OCI-LY1 (cell line): ENCODE data around the gene ZBED5.

Experiments
- H2AFZ ChIP-seq: fragments of 200-600 bp; sonication (generic), shearing (Covaris generic); 2 replicates; pipeline ENCODE4 v1.6.0; 2014; ENCODE audit warnings: antibody characterized with exemption, mild to moderate bottlenecking, low read length
- H3F3A ChIP-seq: fragments of 200-600 bp; sonication (generic), shearing (Covaris generic); 2 replicates; pipeline ENCODE4 v1.6.0; 2014; ENCODE audit warnings: mild to moderate bottlenecking, antibody characterized with exemption, low read length, moderate library complexity; ENCODE audit not compliant: insufficient read depth
- H3K27ac ChIP-seq: fragments of 200-600 bp; sonication (generic); 2 replicates; pipeline ENCODE4 v1.5.1; 2014; ENCODE audit warnings: low read length, mixed run types, mild to moderate bottlenecking, low read depth; ENCODE audit not compliant: poor library complexity, severe bottlenecking
- H3K27me3 ChIP-seq: fragments of 200-600 bp; sonication (generic); 2 replicates; pipeline ENCODE4 v1.6.0; 2014; ENCODE audit warnings: antibody characterized with exemption, mild to moderate bottlenecking, low read length, moderate library complexity; ENCODE audit not compliant: insufficient read depth
- H3K36me3 ChIP-seq: fragments of 200-600 bp; sonication (generic); 2 replicates; pipeline ENCODE4 v1.6.1; 2014; ENCODE audit warnings: mild to moderate bottlenecking, antibody characterized with exemption, low read length, moderate library complexity, mixed read lengths; ENCODE audit not compliant: insufficient read depth
- H3K4me1 ChIP-seq: fragments of 200-600 bp; sonication (generic); 2 replicates; pipeline ENCODE4 v1.5.1; 2014; ENCODE audit warnings: mild to moderate bottlenecking, low read length, moderate library complexity; ENCODE audit not compliant: insufficient read depth, severe bottlenecking
- H3K4me2 ChIP-seq: fragments of 200-600 bp; sonication (generic), shearing (Covaris generic); 2 replicates; pipeline ENCODE4 v1.6.1; 2014; ENCODE audit warnings: low read length
- H3K4me3 ChIP-seq: fragments of 200-600 bp; sonication (generic); 2 replicates; pipeline ENCODE4 v1.5.1; 2014; ENCODE audit warnings: low read length, low read depth, mild to moderate bottlenecking, mixed read lengths; ENCODE audit not compliant: poor library complexity, severe bottlenecking
- H3K79me2 ChIP-seq: fragments of 200-600 bp; shearing (Covaris generic); 2 replicates; pipeline ENCODE4 v1.6.1; 2016; ENCODE audit warnings: mixed run types, low read length, mixed read lengths; ENCODE audit not compliant: insufficient read depth
- H3K9ac ChIP-seq: fragments of 200-600 bp; sonication (generic), shearing (Covaris generic); 2 replicates; pipeline ENCODE4 v1.6.1; 2014; ENCODE audit warnings: mild to moderate bottlenecking, low read length, mixed read lengths
- H3K9me2 ChIP-seq: fragments of 200-600 bp; sonication (generic), shearing (Covaris generic); 2 replicates; pipeline ENCODE4 v1.6.1; 2014; ENCODE audit warnings: low read depth, mild to moderate bottlenecking, low read length, mixed read lengths
- H3K9me3 ChIP-seq: fragments of 200-600 bp; shearing (Covaris generic); 2 replicates; pipeline ENCODE4 v1.6.1; 2014; ENCODE audit warnings: low read length, mixed read lengths
- H4K20me1 ChIP-seq: fragments of 200-600 bp; sonication (generic), shearing (Covaris generic); 2 replicates; pipeline ENCODE4 v1.6.0; 2016; ENCODE audit warnings: mild to moderate bottlenecking, low read length; ENCODE audit not compliant: insufficient read depth
- CTCF ChIP-seq: fragments of 200-600 bp; sonication (generic), shearing (Covaris generic); IDR thresholded peaks from 2 replicates; pipeline ENCODE4 v1.5.1; 2017; ENCODE audit warnings: mild to moderate bottlenecking, antibody characterized with exemption, low read length, moderate library complexity, mixed read lengths
- EZH2 ChIP-seq: fragments of 200-600 bp; sonication (generic), shearing (Covaris generic); IDR thresholded peaks from 2 replicates; pipeline ENCODE4 v1.8.0; 2017; ENCODE audit warnings: borderline replicate concordance, mixed run types, mild to moderate bottlenecking, antibody characterized with exemption, low read length, moderate library complexity, mixed read lengths

Gene ZBED5

DNA sequence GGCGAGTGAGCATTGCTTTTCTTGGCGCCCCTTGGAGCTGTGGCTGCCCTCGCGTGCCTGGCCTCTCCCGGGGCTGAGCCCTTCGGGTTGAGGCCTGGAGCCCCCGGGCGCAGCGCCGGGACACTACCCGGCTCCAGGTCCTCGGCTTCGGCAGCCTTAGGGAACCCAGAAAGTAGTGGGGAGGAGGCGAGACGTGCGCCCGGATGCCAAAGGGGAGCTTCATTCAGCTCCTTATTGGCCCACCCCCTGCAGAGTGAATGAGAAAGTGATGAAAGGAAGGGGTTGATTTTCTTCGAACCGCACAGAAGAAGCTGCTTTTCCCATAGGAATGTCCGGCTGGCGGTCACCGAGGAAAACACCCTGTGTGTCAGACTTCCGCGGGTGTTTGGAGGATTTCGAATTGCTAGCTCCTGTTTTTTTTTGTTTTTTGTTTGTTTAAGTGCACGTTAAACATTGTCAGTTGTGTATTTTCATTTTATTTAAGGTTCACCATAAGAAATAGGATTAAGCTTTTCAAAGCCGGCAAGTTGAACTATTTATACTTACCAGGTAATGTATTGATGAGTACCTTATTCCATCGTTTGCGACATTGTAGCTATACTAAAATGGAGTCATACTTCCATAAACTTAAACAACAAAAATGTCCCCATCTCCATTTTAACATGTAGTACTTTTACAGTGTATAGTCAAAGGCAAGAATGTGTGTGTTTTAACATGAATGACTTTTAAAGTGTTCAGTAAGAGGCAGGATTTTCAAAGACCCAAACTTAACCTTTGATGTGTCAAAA is 48.3 kb downstream of the ZBED5 start:
- Histone ChIP-seq H3K27me3 (no peaks in the 10 kb centered on the region), H3K4me2 (peak overlapping the region; percentile 88), H3K4me3 (peak overlapping the region; percentile 97), H4K20me1 (no peaks in the 10 kb centered on the region), H3K9me2 (no peaks in the 10 kb centered on the region), H3K9ac (peak overlapping the region; percentile 81), H3K27ac (peak overlapping the region; percentile 24), H3K4me1 (peaks cover 22% of the 10 kb centered on the region), H3K79me2 (peaks cover 18% of the 10 kb centered on the region), H3K36me3 (peaks cover 38% of the 10 kb centered on the region), H2AFZ (peak overlapping the region; percentile 2; the same call in 1 of the 2 replicates), H3F3A (0 out of 2 replicates have a peak, but pooled peaks cover 3% of the 10 kb centered on the region), H3K9me3 (no peaks in the 10 kb centered on the region)
- no peak for TF ChIP-seq EZH2
- TF ChIP-seq CTCF = no peak

DNA sequence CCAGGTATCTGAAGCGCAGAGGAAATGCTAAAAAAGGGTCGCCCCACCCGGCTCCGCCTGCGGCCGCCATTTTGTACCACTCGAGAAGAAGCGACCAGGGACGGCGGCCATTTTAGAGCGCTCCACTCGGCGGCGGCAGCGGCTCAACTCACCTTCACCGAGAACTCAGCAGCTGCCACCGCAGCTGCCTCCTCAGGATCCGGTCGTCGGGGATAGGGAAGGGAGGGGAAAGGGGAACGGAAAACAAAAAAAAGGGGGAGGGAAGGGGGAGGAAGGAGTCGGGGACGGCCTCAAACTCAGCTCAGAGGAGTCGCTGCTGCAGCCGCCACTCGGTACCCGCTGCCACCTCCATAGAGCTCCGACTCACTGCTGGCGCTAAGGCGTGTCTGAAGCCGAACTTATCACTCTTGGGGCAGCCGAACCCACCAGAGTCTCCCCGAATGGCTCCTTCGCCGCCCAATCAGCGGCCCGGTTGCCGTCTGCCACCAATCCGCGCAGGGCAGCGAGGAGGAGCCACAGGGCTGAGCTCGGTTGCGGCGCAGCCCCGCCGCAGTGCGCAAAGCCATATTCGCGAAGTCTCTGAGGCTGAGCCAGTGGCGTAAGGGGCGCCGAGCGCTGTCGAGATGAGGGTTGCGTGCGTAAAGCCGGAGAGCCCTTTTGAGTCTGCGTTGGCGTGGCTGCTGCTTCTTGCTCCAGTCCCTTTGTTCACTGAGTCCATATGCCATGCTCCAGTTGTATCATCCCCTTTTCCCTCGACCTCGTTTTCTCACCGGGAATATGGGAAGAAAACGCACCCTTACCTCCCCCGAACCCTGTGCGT is 49.1 kb downstream of the ZBED5 start, which contains the start of gene EIF4G2:
TSS of gene EIF4G2 (minus strand) at position 374 of the 820 bp plus-strand sequence.
- H3K27me3 ChIP-seq = no peaks in the 10 kb centered on the region
- H4K20me1 ChIP-seq = no peaks in the 10 kb centered on the region
- peak within 1 kb of the TSS; percentile 97 for H3K4me2 ChIP-seq
- H3K27ac ChIP-seq = peak within 1 kb of the TSS; percentile 78
- peak within 1 kb of the TSS; percentile 97 for H3K4me3 ChIP-seq
- peaks cover 22% of the 10 kb centered on the region for H3K4me1 ChIP-seq
- no peaks in the 10 kb centered on the region for H3K9me2 ChIP-seq
- no peaks in the 10 kb centered on the region for H3K9me3 ChIP-seq
- H3K36me3 ChIP-seq = peaks cover 46% of the 10 kb centered on the region
- peak within 1 kb of the TSS; percentile 98 for H3K9ac ChIP-seq
- 0 out of 2 replicates have a peak, but pooled peaks cover 3% of the 10 kb centered on the region for H3F3A ChIP-seq
- peaks cover 18% of the 10 kb centered on the region for H3K79me2 ChIP-seq
- TF ChIP-seq CTCF = no peak
- no peak for TF ChIP-seq EZH2
- H2AFZ ChIP-seq = 0 out of 2 replicates have a peak within 1 kb of the TSS, but pooled peaks have one; percentile 2

GRCh38 chr11:10808235-10808552 is 49.7 kb downstream of the ZBED5 start:
- no peak overlapping the region for H2AFZ ChIP-seq
- H3K4me3 ChIP-seq = peak overlapping the region; percentile 97
- H3K9ac ChIP-seq = peak overlapping the region; percentile 98
- peaks cover 22% of the 10 kb centered on the region for H3K4me1 ChIP-seq
- H3K79me2 ChIP-seq = peaks cover 18% of the 10 kb centered on the region
- no peaks in the 10 kb centered on the region for H3K9me2 ChIP-seq
- no peaks in the 10 kb centered on the region for H4K20me1 ChIP-seq
- peak overlapping the region; percentile 78 for H3K27ac ChIP-seq
- no peaks in the 10 kb centered on the region for H3K9me3 ChIP-seq
- TF ChIP-seq CTCF (no peak), EZH2 (no peak)
- peak overlapping the region; percentile 97 for H3K4me2 ChIP-seq
- H3F3A ChIP-seq = 0 out of 2 replicates have a peak, but pooled peaks cover 3% of the 10 kb centered on the region
- no peaks in the 10 kb centered on the region for H3K27me3 ChIP-seq
- peaks cover 52% of the 10 kb centered on the region for H3K36me3 ChIP-seq
